WERI-Rb-1 (cell line): ENCODE data around the gene CLSTN3.

Source experiments
- DNase-seq: peaks from one replicate; pipeline ENCODE4 v3.0.0-alpha.2; 2020
- H3K27ac ChIP-seq: fragments of 250-450 bp; sonication (Bioruptor Pico); 2 replicates; pipeline ENCODE4 v1.5.1; 2020; ENCODE audit warnings: mild to moderate bottlenecking, moderate library complexity
- H3K27me3 ChIP-seq: fragments of 250-450 bp; sonication (Bioruptor Pico); 2 replicates; pipeline ENCODE4 v1.5.1; 2021; ENCODE audit warnings: mild to moderate bottlenecking, low read depth, moderate library complexity; ENCODE audit not compliant: insufficient read depth, severe bottlenecking
- H3K36me3 ChIP-seq: fragments of 250-450 bp; sonication (Bioruptor Pico); 2 replicates; pipeline ENCODE4 v1.5.1; 2020; ENCODE audit warnings: mild to moderate bottlenecking, moderate library complexity
- H3K4me3 ChIP-seq: 2 replicates; pipeline ENCODE4 v1.5.1; 2011; ENCODE audit warnings: low read depth, mild to moderate bottlenecking, control low read depth, low read length
- H3K9me3 ChIP-seq: fragments of 250-450 bp; sonication (Bioruptor Pico); 2 replicates; pipeline ENCODE4 v1.5.1; 2021; ENCODE audit warnings: mild to moderate bottlenecking, moderate library complexity; ENCODE audit not compliant: severe bottlenecking
- TF ChIP-seq, protein P1 (sequence below): IDR thresholded peaks from 2 replicates; pipeline ENCODE4 v1.5.1; 2011; ENCODE audit warnings: low read depth, mild to moderate bottlenecking, control low read depth, inconsistent platforms, low read length

The CLSTN3 gene

DNA sequence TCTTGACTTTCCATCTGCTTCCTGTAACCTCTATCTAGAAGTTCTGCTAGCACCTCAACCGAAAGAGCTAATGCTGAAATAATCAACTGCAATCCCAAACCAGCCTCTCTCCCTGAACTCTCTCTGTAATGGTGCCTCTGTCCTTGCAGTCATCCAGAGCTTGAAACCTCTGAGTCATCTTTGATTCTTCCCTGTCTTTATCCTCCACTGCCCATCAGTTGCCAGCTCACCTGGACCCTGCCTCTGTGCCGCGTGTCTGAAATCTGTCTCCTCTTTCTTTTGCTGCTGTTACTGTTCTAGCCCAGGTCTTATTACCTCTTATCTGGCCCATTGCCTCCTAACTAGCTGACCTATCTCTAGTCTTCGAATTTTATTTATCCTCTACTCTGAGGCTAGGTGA lies 15.5 kb downstream of the CLSTN3 start:
- no peaks in the 10 kb centered on the region for H3K9me3 ChIP-seq
- no peaks in the 10 kb centered on the region for H3K27me3 ChIP-seq
- H3K4me3 ChIP-seq: no peak overlapping the region
- H3K36me3 ChIP-seq: peaks cover 37% of the 10 kb centered on the region
- H3K27ac ChIP-seq: no peak overlapping the region
- TF ChIP-seq, protein P1, sequence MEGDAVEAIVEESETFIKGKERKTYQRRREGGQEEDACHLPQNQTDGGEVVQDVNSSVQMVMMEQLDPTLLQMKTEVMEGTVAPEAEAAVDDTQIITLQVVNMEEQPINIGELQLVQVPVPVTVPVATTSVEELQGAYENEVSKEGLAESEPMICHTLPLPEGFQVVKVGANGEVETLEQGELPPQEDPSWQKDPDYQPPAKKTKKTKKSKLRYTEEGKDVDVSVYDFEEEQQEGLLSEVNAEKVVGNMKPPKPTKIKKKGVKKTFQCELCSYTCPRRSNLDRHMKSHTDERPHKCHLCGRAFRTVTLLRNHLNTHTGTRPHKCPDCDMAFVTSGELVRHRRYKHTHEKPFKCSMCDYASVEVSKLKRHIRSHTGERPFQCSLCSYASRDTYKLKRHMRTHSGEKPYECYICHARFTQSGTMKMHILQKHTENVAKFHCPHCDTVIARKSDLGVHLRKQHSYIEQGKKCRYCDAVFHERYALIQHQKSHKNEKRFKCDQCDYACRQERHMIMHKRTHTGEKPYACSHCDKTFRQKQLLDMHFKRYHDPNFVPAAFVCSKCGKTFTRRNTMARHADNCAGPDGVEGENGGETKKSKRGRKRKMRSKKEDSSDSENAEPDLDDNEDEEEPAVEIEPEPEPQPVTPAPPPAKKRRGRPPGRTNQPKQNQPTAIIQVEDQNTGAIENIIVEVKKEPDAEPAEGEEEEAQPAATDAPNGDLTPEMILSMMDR: no peak
- DNase-seq: no peak

DNA sequence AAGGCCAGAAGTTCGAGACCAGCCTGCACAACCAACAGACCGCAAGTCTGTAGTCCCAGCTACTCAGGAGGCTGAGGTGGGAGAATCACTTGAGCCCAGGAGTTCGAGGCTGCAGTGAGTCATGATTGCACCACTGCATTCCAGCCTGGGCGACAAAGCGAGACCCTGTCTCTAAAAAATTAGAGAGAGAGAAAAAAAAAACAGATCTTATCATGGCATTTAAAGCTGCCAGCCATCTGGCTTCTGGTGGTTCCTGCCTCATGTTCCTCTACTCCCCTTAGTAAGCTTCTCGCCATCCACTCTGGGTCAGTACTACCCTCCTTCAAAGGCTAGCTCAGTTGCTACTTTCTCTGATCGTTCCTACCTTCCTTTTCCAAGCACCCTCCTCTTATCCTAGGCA lies 16.1 kb downstream of the CLSTN3 start:
- H3K27ac ChIP-seq: no peak overlapping the region
- no peaks in the 10 kb centered on the region for H3K27me3 ChIP-seq
- no peak for DNase-seq
- no peaks in the 10 kb centered on the region for H3K9me3 ChIP-seq
- no peak overlapping the region for H3K4me3 ChIP-seq
- TF ChIP-seq, protein P1: no peak
- H3K36me3 ChIP-seq: peaks cover 43% of the 10 kb centered on the region

DNA sequence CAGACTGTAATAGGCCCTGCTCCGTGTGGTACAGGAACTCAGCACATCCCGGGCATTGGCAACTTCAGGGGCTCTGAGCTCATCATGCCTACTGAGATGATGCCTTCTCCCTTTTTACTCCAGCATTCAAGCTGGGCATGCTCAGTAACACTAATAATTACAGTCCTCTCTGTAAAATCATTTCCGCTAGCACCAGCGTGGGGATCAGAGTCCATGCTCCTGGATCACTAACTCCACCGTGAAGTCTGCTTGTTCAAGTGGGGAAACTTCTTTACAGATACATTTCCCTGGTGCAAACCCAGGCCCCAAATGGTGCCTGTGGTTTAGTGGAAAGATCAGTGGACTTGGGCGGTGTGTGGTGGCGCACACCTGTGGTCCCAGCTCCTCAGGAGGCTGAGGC lies 16.7 kb downstream of the CLSTN3 start:
- TF ChIP-seq, protein P1: no peak
- no peak overlapping the region for H3K4me3 ChIP-seq
- DNase-seq: no peak
- H3K9me3 ChIP-seq: no peaks in the 10 kb centered on the region
- no peaks in the 10 kb centered on the region for H3K27me3 ChIP-seq
- peaks cover 47% of the 10 kb centered on the region for H3K36me3 ChIP-seq
- no peak overlapping the region for H3K27ac ChIP-seq

DNA sequence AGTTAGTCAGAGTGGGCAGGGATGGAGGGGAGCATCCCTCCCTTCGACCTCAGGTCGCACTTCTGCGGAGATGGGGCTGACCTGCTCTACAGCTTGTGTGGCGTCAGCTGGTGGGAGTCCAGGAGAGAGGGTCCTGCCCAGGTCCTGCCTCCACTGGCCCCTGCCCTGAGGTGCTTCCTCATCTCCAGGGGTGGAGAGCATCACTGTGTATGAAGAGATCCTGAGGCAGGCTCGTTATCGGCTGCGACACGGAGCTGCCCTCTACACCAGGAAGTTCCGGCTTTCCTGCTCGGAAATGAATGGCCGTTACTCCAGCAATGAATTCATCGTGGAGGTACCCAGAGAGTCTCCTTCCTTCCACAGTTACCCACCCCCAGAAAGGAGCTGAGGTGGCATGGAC lies 20.2 kb downstream of the CLSTN3 start:
- H3K36me3 ChIP-seq: peaks cover 42% of the 10 kb centered on the region
- H3K9me3 ChIP-seq: no peaks in the 10 kb centered on the region
- no peak overlapping the region for H3K4me3 ChIP-seq
- no peak for DNase-seq
- TF ChIP-seq, protein P1: no peak
- no peaks in the 10 kb centered on the region for H3K27me3 ChIP-seq
- no peak overlapping the region for H3K27ac ChIP-seq

DNA sequence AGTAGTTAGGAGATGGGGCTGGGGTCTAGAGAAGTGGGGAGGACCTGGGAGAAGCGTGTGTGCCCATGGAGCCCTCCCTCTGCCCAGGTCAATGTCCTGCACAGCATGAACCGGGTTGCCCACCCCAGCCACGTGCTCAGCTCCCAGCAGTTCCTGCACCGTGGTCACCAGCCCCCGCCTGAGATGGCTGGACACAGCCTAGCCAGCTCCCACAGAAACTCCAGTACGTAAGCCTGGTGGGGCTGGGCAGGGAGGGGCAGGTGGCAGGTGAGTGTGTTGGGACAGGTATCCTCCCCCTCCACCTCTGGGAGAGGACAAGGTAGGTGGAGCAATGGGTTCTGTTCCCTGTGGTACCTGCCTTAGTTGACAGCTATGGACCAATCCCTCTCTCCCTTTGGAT lies 20.7 kb downstream of the CLSTN3 start:
- Histone ChIP-seq H3K36me3 (peaks cover 42% of the 10 kb centered on the region), H3K4me3 (no peak overlapping the region)
- TF ChIP-seq, protein P1: no peak

DNA sequence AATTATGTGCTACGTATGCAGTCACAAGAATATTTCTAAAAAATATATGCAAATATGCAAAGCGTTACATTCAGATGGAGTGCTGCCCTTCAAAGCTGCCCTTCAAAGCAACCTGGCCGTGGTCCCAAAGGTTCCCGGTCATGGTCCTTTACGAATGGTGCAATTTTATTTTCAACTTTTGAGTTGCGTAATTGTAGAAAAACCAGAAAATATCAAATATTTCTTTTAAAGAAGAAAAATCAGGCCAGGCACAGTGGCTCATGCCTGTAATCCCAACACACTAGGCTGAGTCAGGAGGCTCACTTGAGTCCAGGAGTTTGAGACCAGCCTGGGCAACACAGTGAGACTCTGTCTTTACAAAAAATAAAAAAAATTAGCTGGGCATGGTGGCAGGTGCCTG lies 21.4 kb downstream of the CLSTN3 start:
- Histone ChIP-seq H3K4me3 (no peak overlapping the region), H3K36me3 (peaks cover 42% of the 10 kb centered on the region), H3K27ac (no peak overlapping the region), H3K27me3 (no peaks in the 10 kb centered on the region), H3K9me3 (no peaks in the 10 kb centered on the region)
- no peak for DNase-seq
- TF ChIP-seq, protein P1: no peak

More for the DNA sequence above, 20.7 kb downstream of the CLSTN3 start:
- DNase-seq: no peak
- no peaks in the 10 kb centered on the region for H3K27me3 ChIP-seq
- H3K9me3 ChIP-seq: no peaks in the 10 kb centered on the region
- no peak overlapping the region for H3K27ac ChIP-seq
